HAP-1 (cell line): ENCODE results near the gene NEMP1.
A peak's percentile ranks its signal among the peaks of the same experiment; 100 is the strongest.
"Not testable (repeated sequence)": the region's sequence is repeated elsewhere in the genome, so short reads cannot be mapped to it uniquely, and the experiment has no call there.

Source experiments
- DNase-seq, 2 experiments: peaks; one replicate each; pipeline ENCODE4 v3.0.0-alpha.2; 2016 to 2020; ENCODE audit warnings: low spot score in 2 of 2
- H3K27me3 ChIP-seq: fragments of 250-450 bp; sonication (Bioruptor Pico); 2 replicates; pipeline ENCODE4 v1.5.1; 2020; ENCODE audit warnings: low read depth, mild to moderate bottlenecking, moderate library complexity
- H3K36me3 ChIP-seq: fragments of 250-450 bp; sonication (Bioruptor Pico); replicated peaks from 2 replicates; pipeline ENCODE4 v1.5.1; 2020; ENCODE audit warnings: mild to moderate bottlenecking
- H3K4me1 ChIP-seq: fragments of 250-450 bp; sonication (Bioruptor Pico); 2 replicates; pipeline ENCODE4 v1.5.1; 2020; ENCODE audit warnings: mild to moderate bottlenecking
- H3K4me3 ChIP-seq: fragments of 250-450 bp; sonication (Bioruptor Pico); 2 replicates; pipeline ENCODE4 v1.5.1; 2020; ENCODE audit warnings: mild to moderate bottlenecking, moderate library complexity
- H3K9me3 ChIP-seq: fragments of 250-450 bp; sonication (Bioruptor Pico); 2 replicates; pipeline ENCODE4 v1.5.1; 2020; ENCODE audit warnings: mild to moderate bottlenecking, moderate library complexity
- in situ Hi-C: fragments of 300-500 bp; cut with MboI; formaldehyde crosslinking; loops from 3 replicates; pipeline ENCODE4 v1.14.3; 2020; ENCODE audit warnings: low sequenced_read_pairs, inconsistent platforms, mixed read lengths

Gene NEMP1

GRCh38 chr12:57078519-57079404 lies at the start of gene NEMP1:
Gene NEMP1 (minus strand): TSS chr12:57078791. CDS start chr12:57078745, 46 bp downstream.
- Histone ChIP-seq H3K4me1 (no peaks in the 10 kb centered on the region), H3K27me3 (no peaks in the 10 kb centered on the region), H3K9me3 (no peaks in the 10 kb centered on the region), H3K36me3 (peaks cover 7% of the 10 kb centered on the region), H3K4me3 (peak within 1 kb of the TSS; percentile 86)
- in situ Hi-C loops, result no loop called here
- peak; percentile 98 to 99 for DNase-seq

- Histone ChIP-seq H3K4me1 (peaks cover 10% of the 10 kb centered on the region), H3K27me3 (no peaks in the 10 kb centered on the region)
Measured at GRCh38 chr12:57127726-57128518, 49.3 kb upstream of the NEMP1 start, which contains the start of gene LRP1. Gene LRP1 (plus strand): TSS chr12:57128483. CDS start chr12:57128965, 482 bp downstream.

GRCh38 chr12:57127101-57127725 lies 48.6 kb upstream of the NEMP1 start:
- H3K4me1 ChIP-seq, result peaks cover 10% of the 10 kb centered on the region
- no peaks in the 10 kb centered on the region for H3K36me3 ChIP-seq
- no peaks in the 10 kb centered on the region for H3K9me3 ChIP-seq
- no peaks in the 10 kb centered on the region for H3K27me3 ChIP-seq
- DNase-seq, result peak; percentile 50 to 82
- peak overlapping the region; percentile 82 for H3K4me3 ChIP-seq
- in situ Hi-C loops, result no loop called here

More at GRCh38 chr12:57127726-57128518, 49.3 kb upstream of the NEMP1 start, which contains the start of gene LRP1:
- in situ Hi-C loops, result no loop called here
- H3K9me3 ChIP-seq, result no peaks in the 10 kb centered on the region
- peak within 1 kb of the TSS; percentile 82 for H3K4me3 ChIP-seq
- H3K36me3 ChIP-seq, result no peaks in the 10 kb centered on the region
- DNase-seq, result peak; percentile 88 to 89

- H3K4me1 ChIP-seq, result peaks cover 10% of the 10 kb centered on the region
- in situ Hi-C loops, result no loop called here
- DNase-seq, result no peak
- H3K27me3 ChIP-seq, result no peaks in the 10 kb centered on the region
- no peaks in the 10 kb centered on the region for H3K9me3 ChIP-seq
- H3K36me3 ChIP-seq, result no peaks in the 10 kb centered on the region
- no peak overlapping the region for H3K4me3 ChIP-seq
Measured at GRCh38 chr12:57126561-57126960, 48.0 kb upstream of the NEMP1 start.

GRCh38 chr12:57126061-57126460 lies 47.5 kb upstream of the NEMP1 start:
- no peak for DNase-seq
- H3K4me3 ChIP-seq, result no peak overlapping the region
- in situ Hi-C loops, result no loop called here
- no peaks in the 10 kb centered on the region for H3K27me3 ChIP-seq
- H3K36me3 ChIP-seq, result no peaks in the 10 kb centered on the region
- peaks cover 10% of the 10 kb centered on the region for H3K4me1 ChIP-seq
- H3K9me3 ChIP-seq, result no peaks in the 10 kb centered on the region

- no peaks in the 10 kb centered on the region for H3K36me3 ChIP-seq
- in situ Hi-C loops, result no loop called here
- no peaks in the 10 kb centered on the region for H3K9me3 ChIP-seq
- peak; percentile 70 to 87 for DNase-seq
- peaks cover 7% of the 10 kb centered on the region for H3K4me1 ChIP-seq
- no peaks in the 10 kb centered on the region for H3K27me3 ChIP-seq
- no peak overlapping the region for H3K4me3 ChIP-seq
Measured at GRCh38 chr12:57124261-57124877, 45.8 kb upstream of the NEMP1 start.

GRCh38 chr12:57123813-57124212 lies 45.2 kb upstream of the NEMP1 start:
- no peaks in the 10 kb centered on the region for H3K27me3 ChIP-seq
- peaks cover 7% of the 10 kb centered on the region for H3K4me1 ChIP-seq
- H3K4me3 ChIP-seq, result no peak overlapping the region
- no peak for DNase-seq
- in situ Hi-C loops, result no loop called here
- no peaks in the 10 kb centered on the region for H3K36me3 ChIP-seq
- H3K9me3 ChIP-seq, result no peaks in the 10 kb centered on the region

- DNase-seq, in situ Hi-C loops, H3K36me3 ChIP-seq, H3K9me3 ChIP-seq, H3K27me3 ChIP-seq, H3K4me1 ChIP-seq, H3K4me3 ChIP-seq: not testable (repeated sequence)
Measured at GRCh38 chr12:57120718-57121117, 42.1 kb upstream of the NEMP1 start.

GRCh38 chr12:57119294-57120085 lies 40.9 kb upstream of the NEMP1 start:
- H3K27me3 ChIP-seq, result peaks cover 2% of the 10 kb centered on the region; the same call in 1 of the 2 replicates
- no peaks in the 10 kb centered on the region for H3K4me1 ChIP-seq
- no peak overlapping the region for H3K4me3 ChIP-seq
- in situ Hi-C loops, result loop anchor here (10.0 kb wide), 1 partner anchor 355 kb away; the partner anchor contains the start of gene HSD17B6
- DNase-seq, result no peak
- no peaks in the 10 kb centered on the region for H3K9me3 ChIP-seq
- H3K36me3 ChIP-seq, result no peaks in the 10 kb centered on the region

GRCh38 chr12:57118711-57119271 lies 40.2 kb upstream of the NEMP1 start:
- no peak for DNase-seq
- no peaks in the 10 kb centered on the region for H3K9me3 ChIP-seq
- in situ Hi-C loops, result loop anchor here (10.0 kb wide), 1 partner anchor 354 kb away; the partner anchor contains the start of gene HSD17B6
- no peaks in the 10 kb centered on the region for H3K4me1 ChIP-seq
- peaks cover 2% of the 10 kb centered on the region; the same call in 1 of the 2 replicates for H3K27me3 ChIP-seq
- H3K36me3 ChIP-seq, result no peaks in the 10 kb centered on the region
- no peak overlapping the region for H3K4me3 ChIP-seq

GRCh38 chr12:57116580-57117281 lies 38.1 kb upstream of the NEMP1 start:
- no peaks in the 10 kb centered on the region for H3K9me3 ChIP-seq
- DNase-seq, result no peak
- peaks cover 2% of the 10 kb centered on the region; the same call in 1 of the 2 replicates for H3K27me3 ChIP-seq
- in situ Hi-C loops, result loop anchor here (10.0 kb wide), 1 partner anchor 352 kb away; the partner anchor contains the start of gene HSD17B6
- H3K4me1 ChIP-seq, result peaks cover 7% of the 10 kb centered on the region
- no peak overlapping the region for H3K4me3 ChIP-seq
- H3K36me3 ChIP-seq, result no peaks in the 10 kb centered on the region
